Stomach (tissue), 9 donors: ENCODE measurements around the gene GPR87. TPM values are rescaled to one million over a fixed set of nuclear protein-coding genes. Genes with fewer than 3 reads are reported as not detected.

Source experiments
- DNase-seq, 2 donors: peaks; one replicate each; pipeline versions ENCODE4 v3.0.0 to v3.0.0-alpha.2; 2013 to 2019
- H3K27ac ChIP-seq, 5 donors: fragments of 200-600 bp in 4 of 5; sonication (generic) in 4 of 5; one replicate each; pipeline ENCODE4 v1.5.1; 2013 to 2019; ENCODE audit warnings: mild to moderate bottlenecking in 1 of 5, moderate library complexity in 1 of 5
- H3K27me3 ChIP-seq, 3 donors: fragments of 200-600 bp; sonication (generic); one replicate each; pipeline ENCODE4 v1.5.1; 2017 to 2019; ENCODE audit warnings: mixed run types in 1 of 3
- H3K36me3 ChIP-seq, 4 donors: fragments of 200-600 bp; sonication (generic); 1 replicate in 3 of 4; 2 replicates in 1 of 4; pipeline ENCODE4 v1.5.1; 2016 to 2019
- H3K4me1 ChIP-seq, 4 donors: fragments of 200-600 bp; sonication (generic); one replicate each; pipeline ENCODE4 v1.5.1; 2016 to 2019
- H3K4me3 ChIP-seq, 4 donors: fragments of 200-600 bp; sonication (generic) in 3 of 4; one replicate each; pipeline ENCODE4 v1.5.1; 2016 to 2019; ENCODE audit warnings: mild to moderate bottlenecking in 1 of 4
- H3K9me3 ChIP-seq, 4 donors: fragments of 200-600 bp; sonication (generic); one replicate each; pipeline ENCODE4 v1.5.1; 2016 to 2019
- EP300 ChIP-seq: sonication (generic); formaldehyde crosslinking; IDR thresholded peaks from one replicate; pipeline ENCODE4 v1.6.1; 2017; ENCODE audit warnings: antibody characterized with exemption
- POLR2A ChIP-seq, 4 donors: fragments of 450-650 bp; IDR thresholded peaks; one replicate each; pipeline ENCODE4 v1.6.1; 2016; ENCODE audit warnings: antibody characterized with exemption in 4 of 4, control low read depth in 2 of 4, mild to moderate bottlenecking in 1 of 4, moderate library complexity in 1 of 4
- POLR2AphosphoS5 ChIP-seq, 3 donors: sonication (generic); formaldehyde crosslinking; IDR thresholded peaks; one replicate each; pipeline ENCODE4 v1.6.1; 2016; ENCODE audit warnings: antibody characterized with exemption in 3 of 3
- WGBS, 5 donors: extraction: QIAGEN DNeasy Blood & Tissue Kit in 3 of 5; methylation state at CpG; one replicate each; pipeline versions ENCODE4 v1.1.5 to v1.1.7; 2013 to 2018; 5-methylcytosine and 5-hydroxymethylcytosine counted together
- intact Hi-C: fragments of 100-400 bp; cut with DNase I; formaldehyde crosslinking; loops from one replicate; pipeline ENCODE4 v1.15.1; 2023; ENCODE audit warnings: low total_unique reads
- polyA plus RNA-seq, 3 donors: library from polyadenylated mRNA; stranded (reverse); fragments of 200-250 nt; gene quantifications; one replicate each; pipeline ENCODE4 v1.2.3, GENCODE V29; 2013
- total RNA-seq, 5 donors: library from RNA; depleted of rRNA; stranded (reverse); fragments of >200 nt; gene quantifications; one replicate each; pipeline versions ENCODE4 v1.1.0 to v1.2.3, GENCODE V29; 2014 to 2016
- TF ChIP-seq, protein P1 (sequence below), 7 experiments: fragments of 450-650 bp in 4 of 7; fragments of 200-600 bp in 3 of 7; sonication (generic) in 3 of 7; IDR thresholded peaks; one replicate each; pipeline ENCODE4 v1.5.1; 2016 to 2019; ENCODE audit warnings: antibody characterized with exemption in 7 of 7, control low read depth in 2 of 7, mild to moderate bottlenecking in 1 of 7
- donor health status: healthy with polysubstance abuse.
- donor health status: Bipolar disorder and iron deficiency.
- donor health status: healthy.

The GPR87 gene
- total and polyA plus RNA-seq, 8 donors, result 0.37 to 32.3 TPM; not detected in 6

DNA sequence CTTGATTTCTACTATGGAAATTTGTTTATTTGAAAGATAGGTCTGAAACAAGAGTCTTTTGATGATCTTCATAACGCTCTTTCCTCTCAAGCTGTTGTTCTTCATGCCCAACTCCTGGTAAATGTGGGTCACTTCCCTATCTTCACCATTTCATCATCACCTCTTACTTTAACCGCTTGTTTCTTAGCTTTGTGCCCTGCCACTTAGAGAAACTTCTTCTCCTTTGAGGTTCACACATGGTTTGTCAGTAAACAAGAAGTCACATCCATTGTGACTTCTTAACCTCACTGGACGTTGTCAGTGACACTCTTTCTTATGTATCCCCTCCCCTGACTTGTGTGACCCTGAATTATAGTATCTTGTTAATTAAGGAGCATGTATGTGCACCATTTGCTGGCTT, 29.7 kb upstream of the GPR87 start:
- H3K4me1 ChIP-seq, result peaks cover 0 to 7% (median 0%) of the 10 kb centered on the region in 4 donors
- intact Hi-C loops, result no loop called here
- no peak for TF ChIP-seq POLR2A (IDR thresholded peaks at IDR 0.05)
- no peak for TF ChIP-seq POLR2AphosphoS5 (IDR thresholded peaks at IDR 0.05)
- TF ChIP-seq, protein P1, sequence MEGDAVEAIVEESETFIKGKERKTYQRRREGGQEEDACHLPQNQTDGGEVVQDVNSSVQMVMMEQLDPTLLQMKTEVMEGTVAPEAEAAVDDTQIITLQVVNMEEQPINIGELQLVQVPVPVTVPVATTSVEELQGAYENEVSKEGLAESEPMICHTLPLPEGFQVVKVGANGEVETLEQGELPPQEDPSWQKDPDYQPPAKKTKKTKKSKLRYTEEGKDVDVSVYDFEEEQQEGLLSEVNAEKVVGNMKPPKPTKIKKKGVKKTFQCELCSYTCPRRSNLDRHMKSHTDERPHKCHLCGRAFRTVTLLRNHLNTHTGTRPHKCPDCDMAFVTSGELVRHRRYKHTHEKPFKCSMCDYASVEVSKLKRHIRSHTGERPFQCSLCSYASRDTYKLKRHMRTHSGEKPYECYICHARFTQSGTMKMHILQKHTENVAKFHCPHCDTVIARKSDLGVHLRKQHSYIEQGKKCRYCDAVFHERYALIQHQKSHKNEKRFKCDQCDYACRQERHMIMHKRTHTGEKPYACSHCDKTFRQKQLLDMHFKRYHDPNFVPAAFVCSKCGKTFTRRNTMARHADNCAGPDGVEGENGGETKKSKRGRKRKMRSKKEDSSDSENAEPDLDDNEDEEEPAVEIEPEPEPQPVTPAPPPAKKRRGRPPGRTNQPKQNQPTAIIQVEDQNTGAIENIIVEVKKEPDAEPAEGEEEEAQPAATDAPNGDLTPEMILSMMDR (IDR thresholded peaks at IDR 0.05), result no peak
- TF ChIP-seq EP300, result no peak
- DNase-seq, result no peak
- H3K27me3 ChIP-seq, result no peaks in the 10 kb centered on the region
- H3K9me3 ChIP-seq, result no peaks in the 10 kb centered on the region
- 58 to 79% (median 74%) methylated on average over 3 of the region's 3 CpGs for WGBS, 5 donors
- peak overlapping the region in 2 of 5 donors; percentile 47 to 72 for H3K27ac ChIP-seq
- no peaks in the 10 kb centered on the region for H3K36me3 ChIP-seq
- no peak overlapping the region for H3K4me3 ChIP-seq

DNA sequence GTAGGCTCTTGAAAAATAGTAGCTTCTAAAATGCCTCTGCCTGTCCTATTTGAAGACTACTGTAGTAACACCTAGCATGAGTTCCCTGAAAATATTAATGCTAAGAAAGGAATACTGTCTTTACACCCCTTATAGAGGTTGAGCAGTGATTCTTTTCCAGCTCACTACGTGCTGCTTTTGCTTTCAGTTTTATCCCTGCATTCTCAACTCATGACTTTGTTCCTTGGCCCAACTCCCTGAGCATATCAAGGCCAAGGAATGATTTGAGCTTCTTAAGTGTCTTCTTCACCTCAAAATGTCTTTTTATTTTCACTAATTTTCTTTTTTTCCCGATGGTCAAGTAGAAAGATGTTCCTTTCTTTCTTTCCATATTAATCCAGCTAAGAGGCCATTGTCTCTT, 29.2 kb upstream of the GPR87 start:
- peak in 1 of 2 donors; percentile 65 for DNase-seq
- WGBS, 5 donors, result 42 to 69% (median 46%) methylated on average over 2 of the region's 2 CpGs
- Histone ChIP-seq H3K4me1 (peaks cover 0 to 7% (median 0%) of the 10 kb centered on the region in 4 donors), H3K27me3 (no peaks in the 10 kb centered on the region), H3K27ac (peak overlapping the region in 3 of 5 donors; percentile 18 to 72 (median 47)), H3K36me3 (no peaks in the 10 kb centered on the region), H3K9me3 (no peaks in the 10 kb centered on the region), H3K4me3 (peak overlapping the region in 1 of 4 donors; percentile 13)
- TF ChIP-seq POLR2A (IDR thresholded peaks at IDR 0.05) (no peak), POLR2AphosphoS5 (IDR thresholded peaks at IDR 0.05) (no peak), EP300 (no peak)
- TF ChIP-seq, protein P1 (IDR thresholded peaks at IDR 0.05), result no peak
- intact Hi-C loops, result no loop called here

DNA sequence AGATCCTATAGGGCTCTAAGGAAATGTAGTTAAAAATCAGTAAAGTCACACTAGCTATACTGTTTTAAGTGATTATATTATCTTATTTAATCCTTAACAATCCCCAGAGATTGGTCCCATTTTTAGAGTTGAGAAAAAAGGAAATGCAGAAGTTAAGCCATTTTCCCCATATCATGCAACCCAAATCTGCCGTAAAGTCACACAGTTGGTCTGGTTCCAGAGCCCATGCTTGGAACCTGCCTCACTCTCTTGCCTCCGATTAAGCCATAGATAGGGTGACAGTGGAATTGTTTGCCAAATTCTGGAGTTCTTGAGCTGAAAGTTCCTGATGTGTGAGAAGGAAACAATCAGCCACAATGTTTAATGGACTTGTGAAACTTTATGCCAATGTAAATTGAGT, 15.1 kb upstream of the GPR87 start:
- DNase-seq, result no peak
- Histone ChIP-seq H3K9me3 (no peaks in the 10 kb centered on the region), H3K4me3 (no peak overlapping the region), H3K27ac (peak overlapping the region in 1 of 5 donors; percentile 52), H3K4me1 (peaks cover 0 to 17% (median 0%) of the 10 kb centered on the region in 4 donors), H3K27me3 (no peaks in the 10 kb centered on the region), H3K36me3 (no peaks in the 10 kb centered on the region)
- intact Hi-C loops, result no loop called here
- TF ChIP-seq POLR2AphosphoS5 (IDR thresholded peaks at IDR 0.05), result no peak
- TF ChIP-seq, protein P1 (IDR thresholded peaks at IDR 0.05), result no peak
- TF ChIP-seq POLR2A (IDR thresholded peaks at IDR 0.05), result no peak
- TF ChIP-seq EP300, result no peak
- WGBS, 5 donors, result 32 to 55% (median 48%) methylated on average over 2 of the region's 2 CpGs

DNA sequence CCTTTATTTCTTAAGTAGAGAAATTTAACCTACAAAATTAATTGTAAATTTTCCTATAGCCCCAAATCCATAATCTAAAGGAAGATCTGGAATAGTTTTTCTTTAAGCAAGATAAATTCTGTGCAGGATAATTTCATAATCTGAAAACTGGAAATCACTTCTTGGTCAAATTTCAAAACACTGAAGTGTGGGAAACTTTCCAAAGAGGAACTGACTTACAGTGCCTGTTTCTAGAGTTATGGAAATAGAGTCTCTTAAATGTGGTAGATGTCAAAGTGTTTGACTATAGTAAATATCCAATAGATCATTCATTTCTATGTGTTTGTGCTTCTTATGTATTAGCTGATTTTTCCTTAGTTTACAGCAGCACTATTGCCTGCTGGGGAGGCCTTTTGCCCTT, 14.3 kb upstream of the GPR87 start:
- TF ChIP-seq EP300, result no peak
- Histone ChIP-seq H3K36me3 (no peaks in the 10 kb centered on the region), H3K27ac (peak overlapping the region in 1 of 5 donors; percentile 63), H3K27me3 (no peaks in the 10 kb centered on the region), H3K4me1 (peaks cover 0 to 17% (median 0%) of the 10 kb centered on the region in 4 donors), H3K9me3 (no peaks in the 10 kb centered on the region), H3K4me3 (no peak overlapping the region)
- intact Hi-C loops, result no loop called here
- DNase-seq, result peak in 1 of 2 donors; percentile 8

DNA sequence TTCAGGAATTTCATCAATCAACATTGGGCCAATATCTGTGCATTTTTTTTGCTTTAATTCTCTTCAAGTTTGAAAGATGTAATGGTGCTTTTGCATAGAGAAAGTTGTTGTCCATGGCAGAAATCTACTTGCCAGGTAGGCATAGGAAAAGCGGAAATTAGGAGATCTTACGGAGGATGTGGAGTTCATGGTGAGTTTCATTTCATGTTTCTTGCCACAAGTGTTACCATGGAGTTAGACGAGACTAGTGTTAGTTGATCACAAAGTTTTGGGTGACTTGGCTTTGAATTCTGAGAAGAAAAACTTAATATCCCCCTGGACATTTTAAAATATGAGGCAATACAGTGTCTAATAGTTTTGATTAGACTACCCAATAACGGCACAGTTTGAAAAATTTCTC, 13.8 kb upstream of the GPR87 start:
- TF ChIP-seq POLR2AphosphoS5 (IDR thresholded peaks at IDR 0.05) (no peak), POLR2A (IDR thresholded peaks at IDR 0.05) (no peak), EP300 (no peak)
- TF ChIP-seq, protein P1 (IDR thresholded peaks at IDR 0.05), result no peak
- DNase-seq, result no peak
- Histone ChIP-seq H3K9me3 (no peaks in the 10 kb centered on the region), H3K4me1 (peaks cover 0 to 17% (median 0%) of the 10 kb centered on the region in 4 donors), H3K4me3 (no peak overlapping the region), H3K36me3 (no peaks in the 10 kb centered on the region), H3K27ac (peak overlapping the region in 1 of 5 donors; percentile 63), H3K27me3 (no peaks in the 10 kb centered on the region)
- intact Hi-C loops, result no loop called here
- WGBS, 5 donors, result 62 to 80% (median 76%) methylated on average over 4 of the region's 4 CpGs
